Cardiac ventricle fibroblast (primary cell): ENCODE data around the gene KLHL24. TPM values are rescaled to one million over a fixed set of nuclear protein-coding genes. Genes with fewer than 3 reads are reported as not detected.

ENCODE experiments used
- total RNA-seq: library from RNA; depleted of rRNA; stranded (reverse); fragments of >200 nt; gene quantifications from 2 replicates; pipeline ENCODE4 v1.2.3, GENCODE V29; 2015

Gene KLHL24, protein sequence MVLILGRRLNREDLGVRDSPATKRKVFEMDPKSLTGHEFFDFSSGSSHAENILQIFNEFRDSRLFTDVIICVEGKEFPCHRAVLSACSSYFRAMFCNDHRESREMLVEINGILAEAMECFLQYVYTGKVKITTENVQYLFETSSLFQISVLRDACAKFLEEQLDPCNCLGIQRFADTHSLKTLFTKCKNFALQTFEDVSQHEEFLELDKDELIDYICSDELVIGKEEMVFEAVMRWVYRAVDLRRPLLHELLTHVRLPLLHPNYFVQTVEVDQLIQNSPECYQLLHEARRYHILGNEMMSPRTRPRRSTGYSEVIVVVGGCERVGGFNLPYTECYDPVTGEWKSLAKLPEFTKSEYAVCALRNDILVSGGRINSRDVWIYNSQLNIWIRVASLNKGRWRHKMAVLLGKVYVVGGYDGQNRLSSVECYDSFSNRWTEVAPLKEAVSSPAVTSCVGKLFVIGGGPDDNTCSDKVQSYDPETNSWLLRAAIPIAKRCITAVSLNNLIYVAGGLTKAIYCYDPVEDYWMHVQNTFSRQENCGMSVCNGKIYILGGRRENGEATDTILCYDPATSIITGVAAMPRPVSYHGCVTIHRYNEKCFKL
- total RNA-seq = 24.8 and 49.4 TPM in 2 replicates

DNA sequence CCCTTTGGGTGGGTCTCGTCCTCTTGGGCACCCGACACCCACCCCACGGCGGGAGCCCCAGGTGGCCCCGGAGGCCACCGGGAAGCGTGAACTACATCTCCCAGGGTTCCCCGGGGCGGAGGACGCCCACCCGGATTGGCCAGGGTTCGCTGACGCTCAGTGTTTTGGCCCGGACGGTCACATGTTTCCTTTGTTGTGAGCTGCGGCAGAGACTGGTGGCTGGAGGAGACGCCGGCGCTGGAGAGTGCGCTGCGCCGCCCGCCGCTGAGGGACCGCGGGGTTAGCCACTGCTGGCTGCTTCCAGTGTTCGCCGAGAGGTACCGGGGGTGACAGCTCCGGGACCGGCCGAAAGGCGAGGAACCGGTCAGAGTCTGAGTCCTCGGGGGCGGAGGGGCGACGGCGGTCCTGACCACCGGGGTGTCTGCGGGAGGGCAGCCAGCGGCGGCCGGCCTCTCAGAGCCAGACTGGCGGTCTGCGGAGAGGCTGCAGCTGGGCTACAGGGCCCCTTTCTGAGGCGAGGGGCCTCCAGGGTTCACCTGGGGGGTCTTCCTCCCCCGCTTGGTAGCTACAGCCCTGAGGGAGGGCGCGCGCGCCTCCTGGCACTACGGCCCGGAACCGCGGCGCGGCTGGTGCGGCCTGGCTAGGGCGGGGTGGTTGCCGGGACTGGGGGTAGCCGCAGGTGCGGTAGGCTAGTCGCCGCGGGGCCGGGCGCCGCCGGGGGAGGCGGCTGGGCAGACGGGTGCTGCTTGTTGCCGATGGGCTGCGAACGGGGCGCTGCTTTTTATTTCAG, at the start of gene KLHL24:
KLHL24 (plus strand) TSS at position 193 of the 790 bp plus-strand sequence. CDS start 14,734 bp downstream, outside the sequence.

DNA sequence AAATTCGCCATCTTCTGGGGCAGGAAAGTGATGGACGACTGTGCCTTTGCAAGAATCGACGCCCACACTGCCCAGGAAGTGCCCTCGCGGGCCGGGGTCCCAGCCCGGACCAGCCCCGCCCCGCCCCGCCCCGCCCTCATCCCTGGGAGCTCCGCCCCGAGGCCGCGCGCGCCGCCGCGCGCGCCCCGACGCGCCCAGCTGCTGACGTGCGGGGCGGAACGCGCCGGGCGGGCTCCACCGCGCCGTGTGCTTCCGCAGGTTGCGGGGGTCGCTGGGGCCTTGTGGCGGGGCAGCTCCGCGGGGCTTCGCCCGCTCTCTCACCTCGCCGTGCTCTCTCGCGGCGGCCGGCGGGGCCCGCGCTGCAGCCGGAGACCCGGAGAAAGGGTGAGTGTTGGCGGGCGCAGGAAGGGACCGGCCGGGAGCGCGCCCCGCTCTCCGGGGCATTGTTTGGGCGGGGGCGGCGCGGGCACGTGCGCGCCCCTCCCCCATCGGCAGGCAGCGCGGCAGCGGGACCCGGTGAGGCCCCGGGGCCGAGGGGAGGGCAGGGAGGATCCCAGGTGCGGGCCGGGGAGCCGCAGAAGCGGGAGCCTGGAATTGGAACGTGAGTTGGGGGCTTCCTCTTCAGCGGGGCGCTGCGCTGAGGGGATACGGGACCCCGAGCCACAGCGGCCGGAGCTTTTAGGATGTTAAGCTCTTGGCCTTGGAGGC, 62.3 kb downstream of the KLHL24 start, which contains the start of gene YEATS2:
YEATS2 (plus strand) TSS at position 188 of the 708 bp plus-strand sequence. CDS start 17,366 bp downstream, outside the sequence.

Other genes with a start within 250 kb of the KLHL24 start
- gene MCF2L2, start 207.0 kb upstream of the KLHL24 start, total RNA-seq = 0.31 and 1.1 TPM in 2 replicates
- gene KLHL6, start 79.9 kb upstream of the KLHL24 start, total RNA-seq = 0.06 TPM in 1 of 2 replicates, not detected in the other
- gene YEATS2, start 62.2 kb downstream of the KLHL24 start, total RNA-seq = 22.2 and 29.1 TPM in 2 replicates
- gene MAP6D1, start 190.0 kb downstream of the KLHL24 start, total RNA-seq = 2.6 and 2.7 TPM in 2 replicates
- 26.4 and 44.7 TPM in 2 replicates for gene PARL, start 249.3 kb downstream of the KLHL24 start, total RNA-seq